Panc1 (cell line): ENCODE results near the gene RNF144B. TPM values are rescaled to one million over a fixed set of nuclear protein-coding genes. Genes with fewer than 3 reads are reported as not detected.

Experiments used
- ATAC-seq: fragments of 200-7000 bp; cut with Tn5 transposase; 2 replicates; pipeline ENCODE4 v1.9.1; 2020; ENCODE audit warnings: mild to moderate bottlenecking, moderate library complexity
- BruUV-seq: library from RNA; stranded (reverse); fragments of 400-500 nt; replicated peaks from 2 replicates; lab custom pipeline; 2021; lab: Mats Ljungman, UMichigan
- CTCF ChIA-PET: fragments of 300-600 bp; sonication (Branson Sonifier 250); formaldehyde crosslinking; loops from one replicate; lab custom pipeline; 2022; ENCODE audit warnings: antibody characterized with exemption; lab: Charles Lee
- POLR2A ChIA-PET: fragments of 300-600 bp; sonication (Branson Sonifier 250); formaldehyde crosslinking; loops from one replicate; lab custom pipeline; 2022; ENCODE audit warnings: antibody characterized with exemption; lab: Charles Lee
- DNase-seq: peaks from one replicate; pipeline ENCODE4 v3.0.0-alpha.2; 2010; ENCODE audit warnings: low read depth, low spot score
- H3K27ac ChIP-seq: 2 replicates; pipeline ENCODE4 v1.5.1; 2011; ENCODE audit warnings: mild to moderate bottlenecking, low read length, inconsistent platforms
- H3K27me3 ChIP-seq: fragments of 200-500 bp; sonication (Bioruptor generic); 2 replicates; pipeline ENCODE4 v1.6.0; 2014; ENCODE audit warnings: low read length, inconsistent platforms; ENCODE audit not compliant: control insufficient read depth, insufficient read depth
- H3K36me3 ChIP-seq: fragments of 200-500 bp; sonication (Bioruptor generic); 2 replicates; pipeline ENCODE4 v1.5.1; 2014; ENCODE audit warnings: inconsistent platforms, mild to moderate bottlenecking, low read length, moderate library complexity; ENCODE audit not compliant: control insufficient read depth, insufficient read depth
- H3K4me1 ChIP-seq: 2 replicates; pipeline ENCODE4 v1.5.1; 2011; ENCODE audit warnings: inconsistent platforms, mild to moderate bottlenecking, low read length, moderate library complexity; ENCODE audit not compliant: control insufficient read depth, insufficient read depth
- H3K4me3 ChIP-seq, 2 experiments: 2 replicates each; pipeline ENCODE4 v1.5.1; 2011 to 2012; ENCODE audit warnings: low read depth in 2 of 2, low read length in 2 of 2, mild to moderate bottlenecking in 2 of 2, inconsistent platforms in 1 of 2, moderate library complexity in 1 of 2
- H3K9me3 ChIP-seq: fragments of 200-500 bp; sonication (Bioruptor generic); 2 replicates; pipeline ENCODE4 v1.5.1; 2014; ENCODE audit warnings: low read depth, mild to moderate bottlenecking, inconsistent platforms, low read length, moderate library complexity; ENCODE audit not compliant: control insufficient read depth, insufficient read depth
- POLR2AphosphoS5 ChIP-seq: IDR thresholded peaks from 2 replicates; pipeline ENCODE4 v1.6.1; 2012; ENCODE audit warnings: mild to moderate bottlenecking, low read depth, low read length, moderate library complexity
- SIN3A ChIP-seq: IDR thresholded peaks from 2 replicates; pipeline ENCODE4 v1.6.1; 2012; ENCODE audit warnings: low read depth, mild to moderate bottlenecking, low read length, moderate library complexity, borderline replicate concordance; ENCODE audit not compliant: insufficient read depth
- TCF7L2 ChIP-seq: IDR thresholded peaks from 2 replicates; pipeline ENCODE4 v1.6.1; 2011; ENCODE audit warnings: mild to moderate bottlenecking, low read depth, low read length, inconsistent platforms
- in situ Hi-C: cut with HindIII; loops from 2 replicates; pipeline ENCODE4 v1.10.0; 2016; ENCODE audit warnings: low sequenced_read_pairs, low pct_unique_long_range_greater_than_20kb
- intact Hi-C: fragments of 100-400 bp; cut with micrococcal nuclease; formaldehyde crosslinking; loops from one replicate; pipeline ENCODE4 v1.10.0; 2022; ENCODE audit not compliant: unreplicated experiment
- total RNA-seq: library from RNA; stranded (reverse); gene quantifications from one replicate; pipeline ENCODE4 v1.2.1, GENCODE V29; 2021; ENCODE audit not compliant: unreplicated experiment
- TF ChIP-seq, protein P1 (sequence below): fragments of 450-650 bp; IDR thresholded peaks from 2 replicates; pipeline ENCODE4 v1.5.1; 2017; ENCODE audit warnings: mild to moderate bottlenecking
- TF ChIP-seq, protein P2 (sequence below), 2 experiments: IDR thresholded peaks; 2 replicates each; pipeline ENCODE4 v1.6.1; 2011 to 2012; ENCODE audit warnings: low read depth in 2 of 2, control low read depth in 1 of 2, low read length in 1 of 2, mild to moderate bottlenecking in 1 of 2, moderate library complexity in 1 of 2; ENCODE audit not compliant: insufficient read depth in 1 of 2

The RNF144B gene
- total RNA-seq, 1 experiment from 2014 or later, result 5.6 TPM

DNA sequence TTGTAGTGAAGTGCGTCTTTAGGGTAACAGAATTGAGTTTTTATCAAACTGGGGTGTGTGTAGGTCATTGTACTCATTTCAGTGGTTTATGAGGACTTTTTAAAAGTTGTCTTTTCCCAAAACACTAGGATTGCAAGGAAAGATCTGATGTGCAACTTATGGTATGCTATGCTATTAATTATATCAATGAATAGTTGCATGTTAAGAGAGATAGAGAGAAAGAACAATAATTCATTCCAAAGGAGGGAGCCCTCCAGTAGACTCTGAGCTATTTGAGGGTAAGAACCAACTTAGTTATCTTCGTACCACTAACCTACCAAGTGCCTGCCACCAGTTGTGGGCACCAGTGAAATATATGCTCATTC lies 117.1 kb downstream of the RNF144B start:
- no peak for TF ChIP-seq TCF7L2
- TF ChIP-seq, protein P1, sequence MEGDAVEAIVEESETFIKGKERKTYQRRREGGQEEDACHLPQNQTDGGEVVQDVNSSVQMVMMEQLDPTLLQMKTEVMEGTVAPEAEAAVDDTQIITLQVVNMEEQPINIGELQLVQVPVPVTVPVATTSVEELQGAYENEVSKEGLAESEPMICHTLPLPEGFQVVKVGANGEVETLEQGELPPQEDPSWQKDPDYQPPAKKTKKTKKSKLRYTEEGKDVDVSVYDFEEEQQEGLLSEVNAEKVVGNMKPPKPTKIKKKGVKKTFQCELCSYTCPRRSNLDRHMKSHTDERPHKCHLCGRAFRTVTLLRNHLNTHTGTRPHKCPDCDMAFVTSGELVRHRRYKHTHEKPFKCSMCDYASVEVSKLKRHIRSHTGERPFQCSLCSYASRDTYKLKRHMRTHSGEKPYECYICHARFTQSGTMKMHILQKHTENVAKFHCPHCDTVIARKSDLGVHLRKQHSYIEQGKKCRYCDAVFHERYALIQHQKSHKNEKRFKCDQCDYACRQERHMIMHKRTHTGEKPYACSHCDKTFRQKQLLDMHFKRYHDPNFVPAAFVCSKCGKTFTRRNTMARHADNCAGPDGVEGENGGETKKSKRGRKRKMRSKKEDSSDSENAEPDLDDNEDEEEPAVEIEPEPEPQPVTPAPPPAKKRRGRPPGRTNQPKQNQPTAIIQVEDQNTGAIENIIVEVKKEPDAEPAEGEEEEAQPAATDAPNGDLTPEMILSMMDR, result peak; percentile 67
- Histone ChIP-seq H3K4me3 (peak overlapping the region in 1 of 2 experiments; percentile 37; a peak in 3 of 4 replicates), H3K27me3 (no peaks in the 10 kb centered on the region), H3K36me3 (no peaks in the 10 kb centered on the region), H3K27ac (no peak overlapping the region), H3K4me1 (no peaks in the 10 kb centered on the region; the same call in 1 of the 2 replicates), H3K9me3 (no peaks in the 10 kb centered on the region)
- in situ Hi-C loops (no loop called here), intact Hi-C loops (no loop called here)
- DNase-seq (no peak), ATAC-seq (0 out of 2 replicates have a peak, but pooled peaks have one; percentile 18)
- CTCF ChIA-PET, result interaction anchor here (2.4 kb wide), 1 partner anchor 181 kb away, joined by 14 read pairs; no protein-coding TSS in a partner anchor
- POLR2A ChIA-PET, result no interaction called here
- no TSS peak for BruUV-seq

DNA sequence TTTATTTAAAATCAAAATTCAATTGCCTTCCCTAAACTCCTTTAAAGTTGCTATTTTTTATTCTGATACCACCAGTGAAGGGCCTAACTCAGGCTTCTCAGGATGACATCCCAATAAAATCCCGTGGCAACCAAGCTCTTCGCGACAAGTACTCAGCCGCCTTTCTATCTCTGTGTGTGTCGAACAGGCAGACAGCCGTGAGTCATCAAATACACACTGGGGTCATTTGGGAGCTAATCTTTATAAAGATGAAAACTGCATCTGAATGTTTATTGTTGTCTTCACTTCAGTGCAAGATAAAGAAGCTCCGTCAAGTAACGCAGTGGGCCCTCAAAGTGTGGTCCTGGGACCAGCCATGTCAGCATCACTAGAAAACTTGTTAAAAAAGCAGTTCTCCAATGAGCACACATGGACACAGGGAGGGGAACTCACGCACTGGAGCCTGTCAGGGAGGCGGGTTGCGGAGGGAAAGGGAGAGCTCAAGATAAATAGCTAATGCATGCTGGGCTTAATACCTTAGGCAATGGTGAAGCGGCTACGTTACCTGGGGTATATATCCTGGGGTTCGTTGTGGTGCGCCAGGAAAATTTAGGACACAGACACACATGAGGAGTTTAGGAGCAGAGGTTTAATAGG lies 119.3 kb downstream of the RNF144B start:
- Histone ChIP-seq H3K36me3 (no peaks in the 10 kb centered on the region), H3K27me3 (no peaks in the 10 kb centered on the region; the same call in 1 of the 2 replicates), H3K9me3 (no peaks in the 10 kb centered on the region), H3K27ac (no peak overlapping the region), H3K4me1 (no peaks in the 10 kb centered on the region; the same call in 1 of the 2 replicates), H3K4me3 (no peak overlapping the region)
- DNase-seq (no peak), ATAC-seq (no peak)
- ChIA-PET POLR2A (interaction anchor here (0.7 kb wide), 1 partner anchor 247 kb away, joined by 3 read pairs; no protein-coding TSS in a partner anchor), CTCF (interaction anchor here (0.6 kb wide), 1 partner anchor 216 kb away, joined by 9 read pairs; no protein-coding TSS in a partner anchor)
- no TSS peak for BruUV-seq
- TF ChIP-seq, protein P1, result no peak
- no peak for TF ChIP-seq TCF7L2
- TF ChIP-seq SIN3A, result no peak
- TF ChIP-seq, protein P2, sequence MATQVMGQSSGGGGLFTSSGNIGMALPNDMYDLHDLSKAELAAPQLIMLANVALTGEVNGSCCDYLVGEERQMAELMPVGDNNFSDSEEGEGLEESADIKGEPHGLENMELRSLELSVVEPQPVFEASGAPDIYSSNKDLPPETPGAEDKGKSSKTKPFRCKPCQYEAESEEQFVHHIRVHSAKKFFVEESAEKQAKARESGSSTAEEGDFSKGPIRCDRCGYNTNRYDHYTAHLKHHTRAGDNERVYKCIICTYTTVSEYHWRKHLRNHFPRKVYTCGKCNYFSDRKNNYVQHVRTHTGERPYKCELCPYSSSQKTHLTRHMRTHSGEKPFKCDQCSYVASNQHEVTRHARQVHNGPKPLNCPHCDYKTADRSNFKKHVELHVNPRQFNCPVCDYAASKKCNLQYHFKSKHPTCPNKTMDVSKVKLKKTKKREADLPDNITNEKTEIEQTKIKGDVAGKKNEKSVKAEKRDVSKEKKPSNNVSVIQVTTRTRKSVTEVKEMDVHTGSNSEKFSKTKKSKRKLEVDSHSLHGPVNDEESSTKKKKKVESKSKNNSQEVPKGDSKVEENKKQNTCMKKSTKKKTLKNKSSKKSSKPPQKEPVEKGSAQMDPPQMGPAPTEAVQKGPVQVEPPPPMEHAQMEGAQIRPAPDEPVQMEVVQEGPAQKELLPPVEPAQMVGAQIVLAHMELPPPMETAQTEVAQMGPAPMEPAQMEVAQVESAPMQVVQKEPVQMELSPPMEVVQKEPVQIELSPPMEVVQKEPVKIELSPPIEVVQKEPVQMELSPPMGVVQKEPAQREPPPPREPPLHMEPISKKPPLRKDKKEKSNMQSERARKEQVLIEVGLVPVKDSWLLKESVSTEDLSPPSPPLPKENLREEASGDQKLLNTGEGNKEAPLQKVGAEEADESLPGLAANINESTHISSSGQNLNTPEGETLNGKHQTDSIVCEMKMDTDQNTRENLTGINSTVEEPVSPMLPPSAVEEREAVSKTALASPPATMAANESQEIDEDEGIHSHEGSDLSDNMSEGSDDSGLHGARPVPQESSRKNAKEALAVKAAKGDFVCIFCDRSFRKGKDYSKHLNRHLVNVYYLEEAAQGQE (IDR thresholded peaks at IDR 0.05; ENCODE audit: insufficient read depth in 1 of 2, low read depth in 2 of 2, low read length in 1 of 2), result no peak
- no peak for TF ChIP-seq POLR2AphosphoS5
- in situ Hi-C loops (no loop called here), intact Hi-C loops (no loop called here)
